Stomach (tissue), 9 donors: ENCODE measurements around the gene NCKAP5. TPM values are rescaled to one million over a fixed set of nuclear protein-coding genes. Genes with fewer than 3 reads are reported as not detected.
A peak's percentile ranks its signal among the peaks of the same experiment; 100 is the strongest.

Experiments used
- DNase-seq, 2 donors: peaks; one replicate each; pipeline versions ENCODE4 v3.0.0 to v3.0.0-alpha.2; 2013 to 2019
- H3K27ac ChIP-seq, 5 donors: fragments of 200-600 bp in 4 of 5; sonication (generic) in 4 of 5; one replicate each; pipeline ENCODE4 v1.5.1; 2013 to 2019; ENCODE audit warnings: mild to moderate bottlenecking in 1 of 5, moderate library complexity in 1 of 5
- H3K27me3 ChIP-seq, 3 donors: fragments of 200-600 bp; sonication (generic); one replicate each; pipeline ENCODE4 v1.5.1; 2017 to 2019; ENCODE audit warnings: mixed run types in 1 of 3
- H3K36me3 ChIP-seq, 4 donors: fragments of 200-600 bp; sonication (generic); 1 replicate in 3 of 4; 2 replicates in 1 of 4; pipeline ENCODE4 v1.5.1; 2016 to 2019
- H3K4me1 ChIP-seq, 4 donors: fragments of 200-600 bp; sonication (generic); one replicate each; pipeline ENCODE4 v1.5.1; 2016 to 2019
- H3K4me3 ChIP-seq, 4 donors: fragments of 200-600 bp; sonication (generic) in 3 of 4; one replicate each; pipeline ENCODE4 v1.5.1; 2016 to 2019; ENCODE audit warnings: mild to moderate bottlenecking in 1 of 4
- H3K9me3 ChIP-seq, 4 donors: fragments of 200-600 bp; sonication (generic); one replicate each; pipeline ENCODE4 v1.5.1; 2016 to 2019
- CTCF ChIP-seq, 7 experiments: fragments of 450-650 bp in 4 of 7; fragments of 200-600 bp in 3 of 7; sonication (generic) in 3 of 7; IDR thresholded peaks; one replicate each; pipeline ENCODE4 v1.5.1; 2016 to 2019; ENCODE audit warnings: antibody characterized with exemption in 7 of 7, control low read depth in 2 of 7, mild to moderate bottlenecking in 1 of 7
- EP300 ChIP-seq: sonication (generic); formaldehyde crosslinking; IDR thresholded peaks from one replicate; pipeline ENCODE4 v1.6.1; 2017; ENCODE audit warnings: antibody characterized with exemption
- POLR2A ChIP-seq, 4 donors: fragments of 450-650 bp; IDR thresholded peaks; one replicate each; pipeline ENCODE4 v1.6.1; 2016; ENCODE audit warnings: antibody characterized with exemption in 4 of 4, control low read depth in 2 of 4, mild to moderate bottlenecking in 1 of 4, moderate library complexity in 1 of 4
- POLR2AphosphoS5 ChIP-seq, 3 donors: sonication (generic); formaldehyde crosslinking; IDR thresholded peaks; one replicate each; pipeline ENCODE4 v1.6.1; 2016; ENCODE audit warnings: antibody characterized with exemption in 3 of 3
- WGBS, 5 donors: extraction: QIAGEN DNeasy Blood & Tissue Kit in 3 of 5; methylation state at CpG; one replicate each; pipeline versions ENCODE4 v1.1.5 to v1.1.7; 2013 to 2018; 5-methylcytosine and 5-hydroxymethylcytosine counted together
- intact Hi-C: fragments of 100-400 bp; cut with DNase I; formaldehyde crosslinking; loops from one replicate; pipeline ENCODE4 v1.15.1; 2023; ENCODE audit warnings: low total_unique reads
- polyA plus RNA-seq, 3 donors: library from polyadenylated mRNA; stranded (reverse); fragments of 200-250 nt; gene quantifications; one replicate each; pipeline ENCODE4 v1.2.3, GENCODE V29; 2013
- total RNA-seq, 5 donors: library from RNA; depleted of rRNA; stranded (reverse); fragments of >200 nt; gene quantifications; one replicate each; pipeline versions ENCODE4 v1.1.0 to v1.2.3, GENCODE V29; 2014 to 2016
- donor health status: healthy with polysubstance abuse.
- donor health status: Bipolar disorder and iron deficiency.
- donor health status: healthy.

Gene NCKAP5
- total and polyA plus RNA-seq, 8 donors: 0.58 to 8.0 (median 1.6) TPM; not detected in 1

- WGBS, 5 donors: 71 to 82% (median 80%) methylated on average over 3 of the region's 3 CpGs
- intact Hi-C loops: no loop called here
Measured at GRCh38 chr2:133541797-133542196, 26.5 kb downstream of the NCKAP5 start.

DNA sequence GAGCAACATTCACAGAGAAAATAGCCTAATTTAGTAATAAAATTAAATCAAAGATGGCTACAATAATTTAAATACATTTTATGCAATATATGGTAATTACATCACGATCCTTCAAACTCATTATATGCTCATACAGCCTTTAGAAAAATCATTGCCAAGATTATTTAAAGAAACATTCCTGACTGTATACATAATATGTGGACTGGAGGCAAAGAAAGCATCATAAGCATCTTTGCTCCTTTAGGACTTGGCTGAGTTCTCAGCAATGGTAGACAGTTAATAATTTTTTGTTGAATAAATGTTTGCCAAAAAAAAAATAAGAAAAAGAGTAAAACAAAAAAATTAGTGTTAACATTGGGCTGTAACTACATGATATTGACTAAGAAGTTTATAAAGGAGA is 26.9 kb downstream of the NCKAP5 start:
- intact Hi-C loops: no loop called here
- no peak overlapping the region for H3K27ac ChIP-seq
- DNase-seq: peak in 1 of 2 donors; percentile 65
- 53 to 67% (median 61%) methylated on average over 1 of the region's 1 CpG for WGBS, 5 donors
- no peaks in the 10 kb centered on the region for H3K36me3 ChIP-seq
- TF ChIP-seq CTCF (IDR thresholded peaks at IDR 0.05) (no peak), POLR2AphosphoS5 (IDR thresholded peaks at IDR 0.05) (no peak), POLR2A (IDR thresholded peaks at IDR 0.05) (no peak), EP300 (no peak)
- no peaks in the 10 kb centered on the region for H3K27me3 ChIP-seq
- no peaks in the 10 kb centered on the region for H3K9me3 ChIP-seq
- no peaks in the 10 kb centered on the region for H3K4me1 ChIP-seq
- no peak overlapping the region for H3K4me3 ChIP-seq

More at GRCh38 chr2:133541797-133542196, 26.5 kb downstream of the NCKAP5 start:
- Histone ChIP-seq H3K4me3 (no peak overlapping the region), H3K27me3 (no peaks in the 10 kb centered on the region), H3K36me3 (no peaks in the 10 kb centered on the region), H3K27ac (no peak overlapping the region), H3K4me1 (no peaks in the 10 kb centered on the region), H3K9me3 (no peaks in the 10 kb centered on the region)
- no peak for DNase-seq
- no peak for TF ChIP-seq POLR2AphosphoS5 (IDR thresholded peaks at IDR 0.05)
- TF ChIP-seq EP300: no peak
- TF ChIP-seq CTCF (IDR thresholded peaks at IDR 0.05): no peak
- no peak for TF ChIP-seq POLR2A (IDR thresholded peaks at IDR 0.05)

GRCh38 chr2:133532919-133533318 is 35.3 kb downstream of the NCKAP5 start:
- Histone ChIP-seq H3K4me3 (no peak overlapping the region), H3K36me3 (no peaks in the 10 kb centered on the region), H3K27ac (no peak overlapping the region), H3K27me3 (no peaks in the 10 kb centered on the region), H3K4me1 (no peaks in the 10 kb centered on the region), H3K9me3 (no peaks in the 10 kb centered on the region)
- TF ChIP-seq CTCF (IDR thresholded peaks at IDR 0.05): no peak
- TF ChIP-seq EP300: no peak
- TF ChIP-seq POLR2A (IDR thresholded peaks at IDR 0.05): no peak
- no peak for TF ChIP-seq POLR2AphosphoS5 (IDR thresholded peaks at IDR 0.05)
- no peak for DNase-seq
- WGBS, 5 donors: 84 to 93% (median 90%) methylated on average over 4 of the region's 4 CpGs
- intact Hi-C loops: no loop called here

- H3K4me1 ChIP-seq: no peaks in the 10 kb centered on the region
- TF ChIP-seq POLR2A (IDR thresholded peaks at IDR 0.05) (no peak), POLR2AphosphoS5 (IDR thresholded peaks at IDR 0.05) (no peak), CTCF (IDR thresholded peaks at IDR 0.05) (no peak), EP300 (no peak)
Measured at GRCh38 chr2:133531382-133531781, 36.9 kb downstream of the NCKAP5 start.

More at GRCh38 chr2:133531382-133531781, 36.9 kb downstream of the NCKAP5 start:
- H3K36me3 ChIP-seq: no peaks in the 10 kb centered on the region
- no peak for DNase-seq
- WGBS, 5 donors: 36 to 70% (median 52%) methylated on average over 2 of the region's 2 CpGs
- no peak overlapping the region for H3K27ac ChIP-seq
- H3K4me3 ChIP-seq: no peak overlapping the region
- H3K27me3 ChIP-seq: no peaks in the 10 kb centered on the region
- intact Hi-C loops: no loop called here
- H3K9me3 ChIP-seq: no peaks in the 10 kb centered on the region
